GM18502 (cell line): Measurements from ENCODE around the gene GPATCH4.
"Not testable (repeated sequence)": the region's sequence is repeated elsewhere in the genome, so short reads cannot be mapped to it uniquely, and the experiment has no call there.

Source experiments
- ATAC-seq: cut with Tn5 transposase; IDR thresholded peaks from one replicate; pipeline ENCODE4 v1.9.1; 2021; ENCODE audit warnings: mild to moderate bottlenecking; ENCODE audit not compliant: unreplicated experiment, poor library complexity

The GPATCH4 gene

DNA sequence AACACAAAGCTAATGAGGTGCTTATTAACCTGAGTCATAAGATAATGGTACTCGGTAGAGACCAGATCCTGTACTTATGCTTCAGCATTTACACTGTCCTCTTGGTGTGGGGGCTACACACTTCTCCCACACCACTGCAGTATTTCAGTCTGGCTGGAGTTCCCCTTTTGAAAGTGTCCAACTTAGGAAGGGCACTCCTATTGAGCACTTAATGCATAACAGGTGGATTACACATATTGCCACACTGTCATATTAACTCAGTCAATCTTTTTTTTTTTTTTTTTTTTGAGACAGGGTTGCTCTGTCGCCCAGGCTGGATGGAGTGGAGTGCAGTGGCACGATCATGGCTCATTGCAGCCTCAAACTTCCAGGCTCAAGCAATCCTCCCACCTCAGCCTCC is 1.5 kb downstream of the GPATCH4 start:
- ATAC-seq: no peak

DNA sequence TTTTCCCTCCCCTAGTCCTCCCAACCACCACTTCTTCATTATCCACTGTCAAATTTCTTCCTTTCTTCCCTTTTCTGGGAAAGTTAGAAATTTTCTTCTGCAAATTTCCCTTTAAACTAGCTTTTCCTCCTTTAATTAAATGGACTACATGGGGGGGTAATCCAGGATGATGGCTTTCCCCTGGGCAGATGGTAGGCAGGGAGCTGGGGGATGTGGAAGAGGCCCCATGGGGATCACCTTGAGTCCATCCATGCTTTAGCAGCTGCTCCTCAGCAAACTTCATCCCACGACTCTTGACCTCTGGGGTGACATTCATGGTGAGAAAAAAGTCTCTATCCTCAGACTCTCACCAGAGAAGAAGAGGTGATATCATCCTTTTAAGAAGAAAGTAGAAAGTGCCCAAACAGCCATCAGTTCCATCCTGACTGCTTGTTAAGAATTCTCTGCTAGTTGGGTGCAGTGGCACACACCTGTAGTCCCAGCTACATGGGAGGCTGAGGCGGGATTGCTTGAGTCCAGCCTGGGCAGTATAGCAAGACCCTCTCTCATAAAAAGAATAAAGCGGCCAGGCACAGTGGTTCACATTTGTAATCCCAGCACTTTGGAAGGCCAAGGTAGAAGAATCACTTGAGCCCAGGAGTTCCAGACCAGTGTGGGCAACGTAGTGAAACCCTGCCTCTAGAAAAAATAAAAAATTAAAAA is 2.4 kb downstream of the GPATCH4 start:
- no peak for ATAC-seq

DNA sequence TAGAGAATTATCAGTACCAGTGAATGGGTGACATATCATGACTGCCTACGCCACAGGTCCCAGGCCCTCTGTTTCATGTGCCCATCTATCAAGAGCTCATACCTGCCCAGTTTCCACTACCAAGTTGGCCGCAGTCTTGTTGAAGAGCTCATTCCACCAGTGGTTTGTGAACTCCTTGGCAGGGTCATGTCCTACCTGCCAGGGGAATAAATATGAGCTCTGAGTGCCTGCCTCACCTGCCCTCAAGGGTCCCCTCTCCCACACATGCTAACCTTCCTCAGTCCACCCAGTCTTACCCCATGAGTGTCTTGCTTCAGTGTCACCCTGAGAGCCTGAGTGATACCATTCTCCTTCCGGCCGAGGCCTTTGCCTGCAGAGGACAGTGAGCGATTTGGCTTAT is 3.2 kb downstream of the GPATCH4 start:
- no peak for ATAC-seq

DNA sequence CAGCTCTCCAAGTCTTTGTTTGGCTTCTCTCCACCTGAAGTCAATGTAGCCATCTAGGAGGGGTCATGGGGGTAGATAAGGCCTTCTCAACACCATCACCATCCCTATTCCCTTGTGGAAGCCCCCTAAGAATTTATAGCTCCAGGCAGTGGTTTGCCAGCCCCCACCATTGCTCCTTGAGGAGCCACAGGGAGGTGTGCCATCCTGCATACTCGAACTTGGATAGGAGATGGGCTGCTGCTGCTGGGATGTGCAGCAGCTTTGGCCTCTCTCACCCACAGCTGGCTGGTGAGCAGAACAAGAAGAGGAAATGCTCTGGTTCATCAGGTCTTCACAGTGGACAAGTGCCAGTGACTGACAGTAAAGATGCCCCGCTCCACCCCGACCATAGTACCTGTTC is 4.9 kb downstream of the GPATCH4 start:
- no peak for ATAC-seq

DNA sequence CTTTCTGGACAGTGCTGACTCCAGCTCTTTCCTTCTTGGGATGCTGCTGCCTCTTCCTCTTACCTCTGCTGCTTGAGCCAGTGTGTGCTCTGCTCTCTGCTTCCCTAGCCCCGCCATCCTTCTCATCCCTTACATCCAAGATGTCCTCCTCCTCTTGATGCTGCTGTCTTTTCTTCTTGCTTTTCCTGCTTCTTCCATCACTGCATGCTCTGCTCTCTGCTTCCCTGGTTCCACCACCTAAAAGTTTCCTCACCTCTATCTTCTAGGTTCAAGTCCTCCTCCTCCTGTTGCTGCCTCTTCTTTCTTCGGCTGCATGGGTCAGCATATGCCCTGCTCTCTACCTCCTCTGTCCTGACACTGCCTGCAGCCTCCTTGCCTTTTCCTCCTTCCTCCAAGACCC is 6.3 kb downstream of the GPATCH4 start:
- no peak for ATAC-seq

DNA sequence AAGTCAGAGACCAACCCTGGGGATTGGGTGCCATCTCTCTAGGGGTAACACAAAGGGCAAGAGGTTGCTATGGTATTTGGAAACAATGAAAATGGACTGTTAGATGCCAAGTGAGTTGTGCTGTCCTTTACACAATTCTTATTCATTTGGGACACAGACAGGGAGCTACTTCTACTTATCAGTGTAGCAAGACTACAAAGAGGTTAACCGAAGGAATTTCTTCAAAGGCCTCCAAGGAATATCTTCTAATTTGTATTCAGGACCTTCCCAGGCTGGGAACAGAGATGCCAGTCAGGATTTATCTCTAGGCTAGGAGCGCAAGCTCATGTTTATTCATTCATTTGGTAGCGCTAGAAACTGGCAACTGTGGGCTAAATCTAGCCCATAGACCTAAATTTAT is 7.1 kb downstream of the GPATCH4 start:
- ATAC-seq: no peak

DNA sequence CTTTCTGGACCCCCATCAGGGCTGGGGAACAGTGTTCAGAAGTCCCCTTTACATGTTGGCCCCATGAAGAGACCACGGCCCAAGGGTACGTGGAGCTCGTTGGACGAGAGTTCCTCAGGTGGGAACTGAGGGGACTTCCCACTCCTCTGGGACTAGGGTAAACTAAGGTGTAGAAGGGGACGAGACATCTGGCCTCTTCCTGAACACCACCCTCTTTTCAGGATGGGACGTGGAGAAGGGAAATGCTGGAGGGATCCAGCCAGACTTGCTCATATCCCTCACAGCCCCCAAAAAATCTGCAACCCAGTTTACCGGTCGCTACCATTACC is 7.7 kb downstream of the GPATCH4 start:
- no peak for ATAC-seq

DNA sequence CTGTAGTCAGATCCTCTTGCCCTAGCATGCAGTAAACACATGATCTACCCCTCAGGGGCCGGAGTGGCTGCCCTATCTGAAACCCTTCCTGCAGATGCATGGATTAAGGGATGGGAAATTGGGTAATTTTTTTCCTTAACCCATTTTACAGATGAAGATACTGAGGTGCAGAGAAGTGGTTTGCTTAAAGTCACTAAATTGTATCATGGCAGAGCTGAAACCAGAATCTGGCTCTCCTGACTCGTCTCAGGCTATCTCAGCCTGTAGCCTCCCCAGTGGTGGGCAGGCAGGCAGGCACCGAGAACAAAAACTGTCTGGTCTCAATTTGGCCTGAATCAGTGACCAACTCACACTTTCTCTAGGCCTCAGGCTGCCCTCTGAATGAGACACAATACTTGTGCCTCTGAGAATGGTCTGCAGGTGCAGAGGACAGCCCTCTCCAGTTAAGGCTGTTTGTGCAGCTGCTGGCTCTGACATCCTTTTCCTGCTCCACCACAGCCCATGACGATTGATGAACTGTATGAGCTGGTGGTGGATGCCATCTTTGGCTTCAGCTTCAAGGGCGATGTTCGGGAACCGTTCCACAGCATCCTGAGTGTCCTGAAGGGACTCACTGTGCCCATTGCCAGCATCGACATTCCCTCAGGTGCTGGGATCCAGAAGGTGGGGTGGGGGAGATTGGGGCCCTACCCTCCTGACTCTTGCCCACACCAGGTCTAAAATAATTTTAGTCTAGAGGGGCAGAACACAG is 8.2 kb downstream of the GPATCH4 start:
- no peak for ATAC-seq

DNA sequence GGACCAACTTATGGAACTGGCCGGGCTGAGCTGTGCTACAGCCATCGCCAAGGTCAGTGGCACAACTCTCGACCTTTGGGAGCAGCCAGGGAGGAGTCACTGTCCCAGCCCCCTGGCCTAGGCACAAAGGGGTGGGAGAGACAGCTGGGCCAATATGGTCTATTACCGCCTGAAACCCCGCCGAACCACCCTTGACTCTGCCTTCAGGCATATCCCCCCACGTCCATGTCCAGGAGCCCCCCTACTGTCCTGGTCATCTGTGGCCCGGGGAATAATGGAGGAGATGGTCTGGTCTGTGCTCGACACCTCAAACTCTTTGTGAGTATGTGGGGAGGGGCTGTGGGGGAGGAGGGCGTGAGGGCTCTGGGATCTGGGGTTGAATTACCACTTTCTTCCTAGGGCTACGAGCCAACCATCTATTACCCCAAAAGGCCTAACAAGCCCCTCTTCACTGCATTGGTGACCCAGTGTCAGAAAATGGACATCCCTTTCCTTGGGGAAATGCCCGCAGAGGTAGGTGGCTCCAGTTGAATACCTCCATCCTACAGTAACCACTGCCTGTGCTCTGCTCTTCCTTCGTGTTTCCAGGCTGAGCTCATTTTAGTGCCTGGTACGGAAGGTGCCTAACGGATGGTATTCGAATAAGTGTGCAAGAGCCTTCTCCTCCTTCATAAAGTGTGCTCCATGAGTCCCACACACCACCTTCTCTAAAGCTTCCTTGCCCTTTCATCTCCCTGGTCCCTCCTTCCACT is 8.9 kb downstream of the GPATCH4 start:
- ATAC-seq: no peak

DNA sequence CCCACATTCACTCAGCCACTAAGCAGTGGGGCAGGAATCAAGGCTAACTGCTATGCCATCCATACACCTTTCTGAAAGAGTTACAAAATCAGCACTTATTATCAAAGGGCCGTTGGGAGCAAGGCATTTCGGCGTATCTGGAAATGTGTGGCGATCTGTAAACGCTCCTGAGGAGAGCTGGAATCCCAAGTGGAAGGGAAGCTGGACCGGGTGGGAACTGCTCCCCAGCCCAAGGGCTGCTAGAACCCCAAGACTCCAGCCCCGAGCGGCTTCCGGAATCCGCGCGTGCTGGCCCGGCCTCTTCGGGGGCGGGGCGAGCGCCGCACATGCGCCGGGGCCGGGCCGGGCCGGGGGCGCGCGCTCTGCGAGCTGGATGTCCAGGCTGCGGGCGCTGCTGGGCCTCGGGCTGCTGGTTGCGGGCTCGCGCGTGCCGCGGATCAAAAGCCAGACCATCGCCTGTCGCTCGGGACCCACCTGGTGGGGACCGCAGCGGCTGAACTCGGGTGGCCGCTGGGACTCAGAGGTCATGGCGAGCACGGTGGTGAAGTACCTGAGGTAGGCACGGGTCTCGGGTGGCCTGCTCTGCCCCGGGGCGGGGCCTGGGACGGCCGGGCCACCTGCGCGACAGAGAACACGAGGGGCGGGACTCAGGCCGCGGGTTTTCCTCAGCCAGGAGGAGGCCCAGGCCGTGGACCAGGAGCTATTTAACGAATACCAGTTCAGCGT is 9.7 kb downstream of the GPATCH4 start, which contains the start of gene NAXE:
TSS of gene NAXE (plus strand) at position 345 of the 726 bp plus-strand sequence. CDS start at position 374, 29 bp downstream.
- peak; percentile 87 for ATAC-seq

DNA sequence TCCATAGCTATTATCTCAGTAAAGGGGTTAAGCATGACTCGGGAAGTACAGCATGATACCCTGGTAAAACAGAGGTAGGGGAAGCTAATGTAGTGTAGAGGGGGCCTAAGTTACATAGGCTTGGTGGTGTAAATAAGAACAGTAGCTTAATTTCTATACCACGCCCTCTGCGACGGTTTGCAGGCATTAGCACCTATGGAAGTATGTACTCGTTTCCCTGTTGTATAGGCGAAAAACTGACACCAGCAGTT is 10.2 kb downstream of the GPATCH4 start:
- ATAC-seq: peak; percentile 15

DNA sequence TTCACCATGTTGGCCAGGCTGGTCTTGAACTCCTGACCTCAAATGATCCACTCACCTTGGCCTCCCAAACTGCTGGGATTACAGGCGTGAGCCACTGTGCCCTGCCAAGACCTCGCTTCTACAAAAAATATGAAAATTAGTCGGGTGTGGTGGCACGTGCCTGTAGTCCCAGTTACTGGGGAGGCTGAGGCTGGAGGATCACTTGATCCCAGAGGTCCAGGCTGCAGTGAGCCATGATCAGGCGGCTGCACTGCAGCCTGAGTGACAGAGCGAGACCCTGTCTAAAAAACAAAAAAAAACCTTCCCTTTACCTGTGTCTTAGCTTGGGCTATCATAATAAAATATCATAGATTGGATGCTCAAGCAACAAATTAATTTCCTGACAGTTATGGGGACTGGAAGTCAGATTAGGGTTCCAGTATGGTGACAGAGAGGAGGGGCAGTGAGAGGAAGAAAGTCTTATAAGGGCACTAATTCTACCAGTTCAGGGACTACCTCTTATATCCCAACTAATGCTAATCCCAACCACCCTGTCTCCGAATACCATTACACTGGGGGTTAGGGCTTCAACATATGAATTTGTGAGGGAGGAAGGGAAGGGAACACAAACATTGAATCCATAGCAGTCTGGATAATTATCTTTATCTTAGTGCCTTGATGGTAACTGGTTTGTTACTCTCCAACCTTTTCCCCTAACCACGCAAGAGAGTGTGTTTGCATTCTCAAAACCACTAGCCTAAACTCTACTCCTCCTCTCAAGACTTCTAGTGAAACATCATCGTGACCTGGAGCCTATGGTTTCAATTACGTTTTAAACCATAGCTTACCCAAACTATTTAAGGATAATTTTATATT is 10.7 kb downstream of the GPATCH4 start:
- no peak for ATAC-seq

DNA sequence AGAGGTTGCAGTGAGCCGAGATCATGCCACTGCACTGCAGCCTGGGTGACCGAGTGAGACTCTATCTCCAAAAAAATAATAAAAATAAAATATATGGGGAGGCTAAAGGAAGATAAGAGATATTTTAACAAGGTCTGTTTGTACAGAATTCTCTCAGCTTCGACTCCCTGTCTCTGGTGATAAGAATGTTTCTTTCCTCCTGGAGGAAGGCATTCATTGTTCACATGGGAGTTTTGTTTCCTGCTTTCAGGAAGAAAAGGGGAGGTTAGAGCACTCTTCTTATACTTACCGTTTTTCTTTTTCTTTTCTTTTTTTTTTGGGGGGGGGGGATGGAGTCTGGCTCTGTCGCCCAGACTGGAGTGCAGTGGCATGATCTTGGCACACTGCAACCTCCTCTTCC is 11.7 kb downstream of the GPATCH4 start:
- no peak for ATAC-seq

DNA sequence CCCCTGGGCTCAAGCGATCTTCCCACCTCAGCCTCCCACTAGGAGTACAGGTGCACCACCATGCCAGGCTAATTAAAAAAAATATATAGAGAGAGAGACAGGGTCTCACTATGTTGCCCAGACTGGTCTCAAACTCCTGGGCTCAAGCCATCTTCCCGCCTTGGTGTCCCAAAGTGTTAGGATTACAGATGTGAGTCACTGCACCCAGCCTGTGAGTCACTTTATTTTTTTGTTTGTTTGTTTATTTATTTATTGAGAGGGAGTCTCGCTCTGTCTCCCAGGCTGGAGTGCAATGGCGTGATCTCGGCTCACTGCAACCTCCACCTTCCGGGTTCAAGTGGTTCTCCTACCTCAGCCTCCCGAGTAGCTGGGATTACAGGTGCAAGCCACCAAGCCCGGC is 13.4 kb downstream of the GPATCH4 start:
- not testable (repeated sequence) for ATAC-seq

DNA sequence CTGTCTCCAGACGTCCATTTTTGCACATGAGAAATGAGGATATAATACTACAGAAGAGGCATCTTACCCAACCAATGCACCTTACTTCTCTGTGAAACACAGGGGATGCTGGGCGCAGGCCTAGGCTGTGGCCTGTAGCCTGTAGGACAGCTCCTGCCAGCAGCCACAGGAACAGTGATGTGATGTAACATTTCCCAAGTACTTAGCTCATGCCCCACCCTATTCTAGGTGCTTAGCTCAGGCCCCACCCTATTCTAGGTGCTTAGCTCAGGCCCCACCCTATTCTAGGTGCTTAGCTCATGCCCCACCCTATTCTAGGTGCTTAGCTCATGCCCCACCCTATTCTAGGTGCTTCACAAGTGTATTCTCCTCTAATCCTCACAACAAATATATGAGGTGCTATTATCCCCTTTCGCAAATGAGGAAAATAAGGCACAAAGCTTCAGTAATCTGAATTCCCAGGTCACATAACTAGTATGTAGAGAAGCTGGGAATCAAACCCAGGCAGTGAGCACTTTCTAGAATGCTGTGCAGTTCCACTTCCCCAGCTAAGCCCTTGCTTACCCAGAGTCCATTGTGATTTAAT is 14.3 kb downstream of the GPATCH4 start:
- ATAC-seq: no peak

DNA sequence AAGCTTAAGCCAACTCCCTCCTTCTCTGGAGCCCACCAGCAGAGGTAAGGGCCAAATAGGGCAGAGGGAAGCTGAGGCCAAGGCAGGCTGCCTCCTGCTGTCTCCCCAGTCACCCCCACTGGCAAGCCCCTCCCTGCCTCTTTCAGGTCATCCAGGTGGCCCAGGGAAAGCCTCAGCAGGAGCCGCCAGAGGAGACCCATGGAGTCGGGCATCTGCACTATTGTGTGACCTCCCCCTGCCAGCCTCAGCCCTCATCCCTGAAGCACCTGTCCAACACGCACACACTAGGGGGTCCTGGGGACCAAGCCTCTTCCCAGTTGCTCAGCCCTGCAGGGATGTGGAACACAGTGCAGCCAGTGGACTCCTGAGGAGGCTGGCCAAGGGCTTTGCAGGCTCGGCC is 15.0 kb downstream of the GPATCH4 start:
- ATAC-seq: no peak

DNA sequence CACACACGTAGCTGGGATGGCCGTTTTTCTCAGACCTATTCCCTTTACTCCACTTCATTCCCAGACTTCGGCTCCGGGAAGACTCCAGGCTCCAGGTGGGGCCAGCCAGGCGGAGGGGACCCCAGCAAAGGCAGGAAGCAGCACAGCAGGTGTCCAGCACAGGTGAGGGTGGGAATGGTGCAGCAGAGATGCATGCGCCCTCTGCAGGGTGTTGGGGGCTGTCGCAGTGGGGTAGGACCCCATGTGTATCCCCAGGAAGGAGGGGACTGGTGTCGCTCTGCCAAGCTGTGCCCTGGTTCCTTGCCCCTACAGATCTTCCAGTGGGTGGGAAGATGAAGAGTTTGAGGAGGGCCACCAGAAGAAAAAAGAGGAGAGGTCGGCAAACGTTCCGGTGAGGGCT is 16.5 kb downstream of the GPATCH4 start:
- ATAC-seq: no peak

DNA sequence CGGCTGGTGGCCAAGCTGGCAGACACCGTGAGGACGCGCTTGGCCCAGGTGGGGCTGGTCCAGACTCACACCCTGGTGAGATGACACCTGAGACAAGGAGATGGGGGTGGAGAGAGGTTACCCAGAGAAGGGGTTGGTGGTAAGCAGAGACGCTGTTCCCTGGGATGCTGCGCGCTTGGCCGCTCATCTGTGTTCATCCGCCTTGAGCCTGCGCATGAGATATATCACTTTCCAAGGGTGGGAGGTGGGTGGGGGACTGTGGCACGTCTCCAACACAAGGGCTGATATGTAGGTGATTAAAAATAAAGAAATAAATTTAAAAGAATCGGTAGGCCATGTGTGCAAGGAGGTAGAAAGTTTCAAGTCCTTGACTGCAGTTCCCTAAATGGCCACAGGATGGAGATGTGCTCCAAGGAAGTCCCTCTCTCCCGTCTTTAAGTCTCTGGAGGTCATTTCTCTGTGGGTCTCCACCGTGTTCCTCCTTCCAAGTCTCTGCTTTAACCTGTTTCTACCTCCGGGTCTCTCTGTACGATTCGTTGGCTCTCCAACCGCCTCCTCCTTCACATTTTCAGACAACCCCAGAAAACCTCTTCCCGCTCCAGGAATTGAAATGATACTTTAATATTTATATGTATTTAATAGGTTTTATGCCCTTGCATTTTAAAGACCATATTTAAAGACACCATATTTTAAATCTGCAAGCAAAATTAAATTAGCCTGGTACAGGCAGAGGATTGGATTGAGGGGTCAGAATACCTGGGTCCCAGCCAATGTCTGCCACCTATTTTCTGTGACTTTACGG is 17.3 kb downstream of the GPATCH4 start:
- no peak for ATAC-seq
